PC-9 (cell line): ENCODE measurements around the gene USP54. TPM values are rescaled to one million over a fixed set of nuclear protein-coding genes. Genes with fewer than 3 reads are reported as not detected.

Source experiments
- BruUV-seq: library from RNA; stranded (reverse); fragments of 400-500 nt; replicated peaks from 2 replicates; lab custom pipeline; 2021; lab: Mats Ljungman, UMichigan
- CTCF ChIA-PET: fragments of 300-600 bp; sonication (Branson Sonifier 250); formaldehyde crosslinking; loops from one replicate; lab custom pipeline; 2022; ENCODE audit warnings: antibody characterized with exemption; lab: Charles Lee
- POLR2A ChIA-PET: fragments of 300-600 bp; sonication (Branson Sonifier 250); formaldehyde crosslinking; loops from one replicate; lab custom pipeline; 2022; ENCODE audit warnings: antibody characterized with exemption; ENCODE audit not compliant: unreplicated experiment; lab: Charles Lee
- DNase-seq, 2 experiments: peaks; one replicate each; pipeline versions ENCODE4 v3.0.0 to v3.0.0-alpha.2; 2015 to 2022; ENCODE audit warnings: mixed read lengths in 1 of 2
- H2AFZ ChIP-seq: fragments of 200-600 bp; sonication (generic); 2 replicates; pipeline ENCODE4 v1.8.1; 2017; ENCODE audit warnings: antibody characterized with exemption
- H3F3A ChIP-seq: fragments of 200-600 bp; sonication (generic); 2 replicates; pipeline ENCODE4 v1.8.1; 2017; ENCODE audit warnings: antibody characterized with exemption, mild to moderate bottlenecking, low read depth; ENCODE audit not compliant: insufficient read depth
- H3K27ac ChIP-seq: fragments of 200-600 bp; sonication (generic); 2 replicates; pipeline ENCODE4 v1.6.1; 2016; ENCODE audit warnings: mixed run types
- H3K27me3 ChIP-seq: fragments of 200-600 bp; sonication (generic); 2 replicates; pipeline ENCODE4 v1.6.1; 2016; ENCODE audit warnings: low read depth, mixed run types; ENCODE audit not compliant: insufficient read depth
- H3K36me3 ChIP-seq: fragments of 200-600 bp; sonication (generic); 2 replicates; pipeline ENCODE4 v1.6.1; 2016; ENCODE audit warnings: low read depth, mixed run types
- H3K4me1 ChIP-seq: fragments of 200-600 bp; sonication (generic); replicated peaks from 2 replicates; pipeline ENCODE4 v1.6.1; 2016; ENCODE audit warnings: mixed run types; ENCODE audit not compliant: insufficient read depth
- H3K4me2 ChIP-seq: fragments of 200-600 bp; sonication (generic); 2 replicates; pipeline ENCODE4 v1.6.1; 2017; ENCODE audit warnings: mixed run types
- H3K4me3 ChIP-seq: fragments of 200-600 bp; sonication (generic); 2 replicates; pipeline ENCODE4 v1.6.1; 2016; ENCODE audit warnings: mixed run types
- H3K79me2 ChIP-seq: fragments of 200-600 bp; sonication (generic); 2 replicates; pipeline ENCODE4 v1.6.1; 2017; ENCODE audit warnings: low read depth, mixed run types
- H3K9me2 ChIP-seq: fragments of 200-600 bp; sonication (generic); 2 replicates; pipeline ENCODE4 v1.8.1; 2017; ENCODE audit warnings: mild to moderate bottlenecking; ENCODE audit not compliant: insufficient read depth
- H3K9me3 ChIP-seq: fragments of 200-600 bp; sonication (generic); 2 replicates; pipeline ENCODE4 v1.8.1; 2016; ENCODE audit warnings: low read depth; ENCODE audit not compliant: insufficient read depth
- H4K20me1 ChIP-seq: fragments of 200-600 bp; sonication (generic); 2 replicates; pipeline ENCODE4 v1.8.1; 2017; ENCODE audit not compliant: insufficient read depth
- CTCF ChIP-seq: fragments of 200-600 bp; sonication (generic); conservative IDR thresholded peaks from 2 replicates; pipeline ENCODE4 v1.6.1; 2017; ENCODE audit warnings: mixed run types, antibody characterized with exemption, mild to moderate bottlenecking, moderate library complexity
- EZH2 ChIP-seq: fragments of 200-600 bp; sonication (generic); IDR thresholded peaks from 2 replicates; pipeline ENCODE4 v1.8.0; 2017; ENCODE audit warnings: antibody characterized with exemption, low read depth
- intact Hi-C: fragments of 100-400 bp; cut with micrococcal nuclease; formaldehyde crosslinking; loops from one replicate; pipeline ENCODE4 v1.10.0; 2022; ENCODE audit not compliant: unreplicated experiment
- total RNA-seq: library from RNA; stranded (reverse); gene quantifications from 2 replicates; pipeline ENCODE4 v1.2.3, GENCODE V29; 2021

USP54 gene
- total RNA-seq, 1 experiment from 2014 or later: 52.4 TPM

GRCh38 chr10:73614720-73615119 is 23.6 kb upstream of the USP54 start:
- ChIA-PET POLR2A (no interaction called here), CTCF (interaction anchor here (0.7 kb wide), 1 partner anchor 148 kb away, joined by 3 read pairs; no protein-coding TSS in a partner anchor)
- no TSS peak for BruUV-seq
- H4K20me1 ChIP-seq: no peaks in the 10 kb centered on the region
- no peak overlapping the region for H3K4me3 ChIP-seq
- intact Hi-C loops: no loop called here
- no peak for DNase-seq
- H3K27me3 ChIP-seq: no peaks in the 10 kb centered on the region
- H3K4me2 ChIP-seq: no peak overlapping the region
- H3K9me2 ChIP-seq: no peaks in the 10 kb centered on the region
- H3K36me3 ChIP-seq: no peaks in the 10 kb centered on the region
- H3F3A ChIP-seq: peaks cover 5% of the 10 kb centered on the region; the same call in 1 of the 2 replicates
- TF ChIP-seq EZH2 (no peak), CTCF (no peak)
- no peak overlapping the region for H2AFZ ChIP-seq
- no peaks in the 10 kb centered on the region for H3K9me3 ChIP-seq
- 0 out of 2 replicates have a peak, but pooled peaks cover 4% of the 10 kb centered on the region for H3K79me2 ChIP-seq
- H3K4me1 ChIP-seq: no peaks in the 10 kb centered on the region
- H3K27ac ChIP-seq: no peak overlapping the region

- Histone ChIP-seq H4K20me1 (no peaks in the 10 kb centered on the region), H3K9me2 (no peaks in the 10 kb centered on the region), H3K27me3 (no peaks in the 10 kb centered on the region), H3K4me2 (no peak overlapping the region), H3K4me1 (no peaks in the 10 kb centered on the region), H3F3A (no peaks in the 10 kb centered on the region), H3K4me3 (no peak overlapping the region), H3K36me3 (no peaks in the 10 kb centered on the region), H3K9me3 (no peaks in the 10 kb centered on the region), H3K79me2 (no peaks in the 10 kb centered on the region), H2AFZ (no peak overlapping the region), H3K27ac (no peak overlapping the region)
- CTCF ChIA-PET: no interaction called here
- no TSS peak for BruUV-seq
- no peak for TF ChIP-seq CTCF
- no peak for TF ChIP-seq EZH2
- POLR2A ChIA-PET: no interaction called here
- DNase-seq: no peak
- intact Hi-C loops: no loop called here
Observed at GRCh38 chr10:73609116-73609515, 18.0 kb upstream of the USP54 start.

GRCh38 chr10:73601486-73601921 is 10.4 kb upstream of the USP54 start:
- Histone ChIP-seq H3K4me3 (peak overlapping the region; percentile 11; the same call in 1 of the 2 replicates), H3K27me3 (no peaks in the 10 kb centered on the region), H3F3A (peaks cover 24% of the 10 kb centered on the region), H3K9me3 (no peaks in the 10 kb centered on the region), H3K4me1 (peaks cover 21% of the 10 kb centered on the region), H3K27ac (peak overlapping the region; percentile 77), H4K20me1 (no peaks in the 10 kb centered on the region), H3K36me3 (no peaks in the 10 kb centered on the region), H3K79me2 (peaks cover 12% of the 10 kb centered on the region; the same call in 1 of the 2 replicates), H3K9me2 (no peaks in the 10 kb centered on the region), H3K4me2 (peak overlapping the region; percentile 66), H2AFZ (no peak overlapping the region)
- TF ChIP-seq EZH2: no peak
- TF ChIP-seq CTCF: no peak
- ChIA-PET CTCF (interaction anchor here (0.7 to 1.1 kb wide), 5 partner anchors 23 to 200 kb away, joined by 3 to 5 read pairs (median 4); no protein-coding TSS in a partner anchor), POLR2A (interaction anchor here (0.6 to 1.4 kb wide), 12 partner anchors 10 to 918 kb away, joined by 3 to 28 read pairs (median 5); partner anchors contain the start of genes DNAJC9, PPP3CB and USP54)
- intact Hi-C loops: loop anchor here (1.0 kb wide), 2 partner anchors 10 to 24 kb away; partner anchors contain the start of gene USP54
- DNase-seq: peak; percentile 86 to 100
- BruUV-seq: no TSS peak
